ENCODE results near the gene TYSND1.
"Not testable (repeated sequence)": the region's sequence is repeated elsewhere in the genome, so short reads cannot be mapped to it uniquely, and the experiment has no call there.

Gene TYSND1

GRCh38 chr10:70132098-70133029 is 14.1 kb downstream of the TYSND1 start, which contains the start of gene AIFM2:
Gene AIFM2 (minus strand): TSS chr10:70132825. CDS start chr10:70124084, 8,741 bp downstream.
- DNase-seq = no peak

- DNase-seq = no peak
These were observed 15.0 kb downstream of the TYSND1 start for GRCh38 chr10:70131560-70131937.

- no peak for DNase-seq
These were observed 15.5 kb downstream of the TYSND1 start for GRCh38 chr10:70130878-70131559.

- DNase-seq = no peak
These were observed 19.7 kb downstream of the TYSND1 start for GRCh38 chr10:70126700-70127395.

- no peak for DNase-seq
These were observed 20.5 kb downstream of the TYSND1 start for GRCh38 chr10:70125918-70126552.

- DNase-seq = no peak
These were observed 21.6 kb downstream of the TYSND1 start for GRCh38 chr10:70124918-70125317.

GRCh38 chr10:70124415-70124814 is 22.1 kb downstream of the TYSND1 start:
- DNase-seq = no peak

- no peak for DNase-seq
These were observed 22.7 kb downstream of the TYSND1 start for GRCh38 chr10:70123817-70124216.

GRCh38 chr10:70123166-70123565 is 23.3 kb downstream of the TYSND1 start:
- not testable (repeated sequence) for DNase-seq

GRCh38 chr10:70122742-70123141 is 23.8 kb downstream of the TYSND1 start:
- no peak for DNase-seq

- no peak for DNase-seq
These were observed 25.1 kb downstream of the TYSND1 start for GRCh38 chr10:70121281-70121949.

GRCh38 chr10:70120417-70120816 is 26.1 kb downstream of the TYSND1 start:
- DNase-seq = no peak

- DNase-seq = no peak
These were observed 26.9 kb downstream of the TYSND1 start for GRCh38 chr10:70119623-70120022.

- no peak for DNase-seq
These were observed 27.3 kb downstream of the TYSND1 start for GRCh38 chr10:70119197-70119596.

- DNase-seq = no peak
These were observed 28.3 kb downstream of the TYSND1 start for GRCh38 chr10:70118196-70118595.

GRCh38 chr10:70117646-70118045 is 28.9 kb downstream of the TYSND1 start:
- DNase-seq = no peak

- DNase-seq = peak in 1 of 2 experiments; percentile 9
These were observed 30.4 kb downstream of the TYSND1 start for GRCh38 chr10:70115948-70116682.

GRCh38 chr10:70114902-70115301 is 31.6 kb downstream of the TYSND1 start:
- no peak for DNase-seq

GRCh38 chr10:70112071-70112470 is 34.4 kb downstream of the TYSND1 start:
- no peak for DNase-seq

- DNase-seq = no peak
These were observed 35.0 kb downstream of the TYSND1 start for GRCh38 chr10:70111496-70111895.

GRCh38 chr10:70109064-70109729 is 37.3 kb downstream of the TYSND1 start:
- peak in 1 of 2 experiments; percentile 27 for DNase-seq
